ENCODE results near the gene SSBP2. TPM values are rescaled to one million over a fixed set of nuclear protein-coding genes. Genes with fewer than 3 reads are reported as not detected.

The SSBP2 gene
- total and polyA plus RNA-seq, 2 of the 8 experiments (the other 6 are each of a cell fraction or from before 2014, with no cell fraction given) = 21.5 to 36.2 TPM

DNA sequence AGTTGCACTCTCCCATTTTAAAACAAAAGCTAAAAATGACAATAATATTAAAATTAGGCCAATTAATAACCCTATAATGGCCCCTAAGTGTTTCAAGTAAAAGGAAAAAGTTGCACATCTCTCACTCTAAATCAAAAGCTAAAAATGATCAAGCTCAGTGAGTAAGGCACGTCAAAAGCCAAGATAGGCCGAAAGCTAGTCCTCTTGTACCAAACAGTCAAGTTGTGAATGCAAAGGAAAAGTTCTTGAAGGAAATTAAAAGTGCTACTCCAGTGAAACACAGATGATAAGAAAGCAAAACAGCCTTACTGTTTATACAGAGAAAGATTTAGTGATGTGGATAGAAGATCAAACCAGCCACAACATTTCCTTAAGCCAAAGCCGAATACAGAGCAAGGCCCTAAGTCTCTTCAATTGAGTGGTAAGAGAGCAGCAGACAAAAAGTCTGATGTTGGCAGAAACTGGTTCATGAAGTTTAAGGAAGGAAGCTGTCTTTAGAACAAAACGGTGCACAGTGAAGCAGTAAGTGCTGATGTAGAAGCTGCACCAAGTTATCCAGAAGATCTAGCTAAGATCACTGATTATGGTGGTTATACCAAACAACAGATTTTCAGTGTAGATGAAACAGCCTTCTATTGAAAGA is 212.9 kb downstream of the SSBP2 start:
- TF ChIP-seq CEBPB (IDR thresholded peaks at IDR 0.05; ENCODE audit: low read depth, low read length) (no peak), HDAC2 (IDR thresholded peaks at IDR 0.05; ENCODE audit: borderline replicate concordance in 1 of 2, low read depth in 2 of 2, low read length in 2 of 2) (no peak), POLR2A (IDR thresholded peaks at IDR 0.05; ENCODE audit: control extremely low read depth in 1 of 2, low read depth in 2 of 2, low read length in 2 of 2) (no peak), ATF3 (IDR thresholded peaks at IDR 0.05; ENCODE audit: insufficient read depth, low read depth, low read length) (no peak), EZH2 (IDR thresholded peaks at IDR 0.05; ENCODE audit: low read depth, low read length, severe bottlenecking) (no peak), GTF2F1 (IDR thresholded peaks at IDR 0.05; ENCODE audit: borderline replicate concordance, low read depth, low read length) (no peak), CTBP2 (IDR thresholded peaks at IDR 0.05; ENCODE audit: borderline replicate concordance, insufficient read depth, insufficient read length, low read length) (no peak), GABPA (IDR thresholded peaks at IDR 0.05; ENCODE audit: borderline replicate concordance, insufficient read depth, low read length) (no peak), CBX5 (IDR thresholded peaks at IDR 0.05; ENCODE audit: low read depth, low read length) (no peak)
- TF ChIP-seq, protein P1, sequence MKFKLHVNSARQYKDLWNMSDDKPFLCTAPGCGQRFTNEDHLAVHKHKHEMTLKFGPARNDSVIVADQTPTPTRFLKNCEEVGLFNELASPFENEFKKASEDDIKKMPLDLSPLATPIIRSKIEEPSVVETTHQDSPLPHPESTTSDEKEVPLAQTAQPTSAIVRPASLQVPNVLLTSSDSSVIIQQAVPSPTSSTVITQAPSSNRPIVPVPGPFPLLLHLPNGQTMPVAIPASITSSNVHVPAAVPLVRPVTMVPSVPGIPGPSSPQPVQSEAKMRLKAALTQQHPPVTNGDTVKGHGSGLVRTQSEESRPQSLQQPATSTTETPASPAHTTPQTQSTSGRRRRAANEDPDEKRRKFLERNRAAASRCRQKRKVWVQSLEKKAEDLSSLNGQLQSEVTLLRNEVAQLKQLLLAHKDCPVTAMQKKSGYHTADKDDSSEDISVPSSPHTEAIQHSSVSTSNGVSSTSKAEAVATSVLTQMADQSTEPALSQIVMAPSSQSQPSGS (IDR thresholded peaks at IDR 0.05; ENCODE audit: low read length) = no peak
- Histone ChIP-seq H4K20me1 (replicated peaks in 1 of 2; ENCODE audit: control insufficient read depth in 1 of 2, insufficient read depth in 2 of 2, low read length in 2 of 2) (no peaks in the 10 kb centered on the region), H3K14ac (ENCODE audit: insufficient read length) (no peak overlapping the region), H3K79me2 (ENCODE audit: control insufficient read depth in 1 of 2, insufficient read depth in 2 of 2, low read length in 2 of 2) (no peaks in the 10 kb centered on the region), H2BK5ac (ENCODE audit: low read depth, low read length) (no peak overlapping the region), H3K9me3 (ENCODE audit: insufficient read depth in 2 of 2, low read depth in 1 of 2, low read length in 1 of 2) (peaks cover 0 to 3% of the 10 kb centered on the region in 2 experiments; a peak in 1 of 4 replicates), H3K4ac (replicated peaks; ENCODE audit: insufficient read length, low read depth, low read length) (no peak overlapping the region), H4K5ac (ENCODE audit: insufficient read length, low read depth, low read length) (no peak overlapping the region), H3K4me2 (ENCODE audit: insufficient read depth in 1 of 2, low read depth in 2 of 2, low read length in 2 of 2) (no peak overlapping the region), H3K56ac (replicated peaks; ENCODE audit: insufficient read length, low read depth, low read length) (no peak overlapping the region), H3K18ac (ENCODE audit: extremely low read depth, low read length) (no peak overlapping the region), H2BK120ac (replicated peaks; ENCODE audit: low read depth, low read length) (no peak overlapping the region), H3K23me2 (ENCODE audit: low read depth, low read length) (no peaks in the 10 kb centered on the region), H4K91ac (replicated peaks; ENCODE audit: insufficient read length, low read length) (no peak overlapping the region), H2BK12ac (ENCODE audit: low read depth, low read length) (no peak overlapping the region), H2BK15ac (ENCODE audit: low read length) (no peak overlapping the region), H3K4me3 (ENCODE audit: extremely low read depth in 1 of 4, insufficient read depth in 2 of 4, low read depth in 3 of 4, low read length in 4 of 4) (no peak overlapping the region), H3K36me3 (ENCODE audit: control insufficient read depth in 2 of 4, insufficient read depth in 4 of 4, low read length in 3 of 4) (no peaks in the 10 kb centered on the region), H3K79me1 (ENCODE audit: low read depth, low read length) (no peaks in the 10 kb centered on the region), H4K8ac (ENCODE audit: extremely low read depth, insufficient read depth, low read length) (no peak overlapping the region), H3K27ac (ENCODE audit: low read depth, low read length) (no peak overlapping the region), H3K27me3 (replicated peaks in 1 of 4; ENCODE audit: control insufficient read depth in 3 of 4, extremely low read depth in 1 of 4, insufficient read depth in 3 of 4, low read length in 3 of 4) (no peaks in the 10 kb centered on the region), H3K4me1 (replicated peaks in 1 of 4; ENCODE audit: control insufficient read depth in 3 of 4, insufficient read depth in 4 of 4, low read length in 3 of 4) (no peaks in the 10 kb centered on the region), H2AK5ac (ENCODE audit: low read depth, low read length) (no peak overlapping the region), H2AFZ (ENCODE audit: low read length) (no peak overlapping the region), H3K23ac (ENCODE audit: insufficient read length) (no peak overlapping the region), H3K9ac (replicated peaks in 1 of 4; ENCODE audit: extremely low read depth in 1 of 4, low read depth in 3 of 4, low read length in 3 of 4) (no peak overlapping the region), H2BK20ac (ENCODE audit: low read length) (no peak overlapping the region)
- FAIRE-seq (no peak), DNase-seq (ENCODE audit: low read depth in 1 of 2, low spot score in 2 of 2) (no peak)
- POLR2A ChIA-PET (ENCODE audit: partially characterized antibody) = no interaction called here
- WGBS, 2 experiments (ENCODE audit: extremely low coverage in 1 of 2, insufficient coverage in 1 of 2, insufficient read length in 1 of 2, insufficient replicate concordance in 2 of 2, low coverage in 1 of 2, low lambda C conversion rate in 2 of 2, missing lambda C conversion rate in 1 of 2) = 76% methylated on average over 4 of the region's 4 CpGs; no CpG with 5 or more reads in 1 of the 2 experiments
- CTCF ChIA-PET (ENCODE audit: partially characterized antibody) = interaction anchor here (0.9 to 1.4 kb wide), 2 partner anchors 33 to 217 kb away, joined by 3 read pairs; no protein-coding TSS in a partner anchor
